Heart right ventricle (tissue), 16 donors: ENCODE data around the gene PCDHGB5. TPM values are rescaled to one million over a fixed set of nuclear protein-coding genes. Genes with fewer than 3 reads are reported as not detected.
"Not testable (repeated sequence)": the region's sequence is repeated elsewhere in the genome, so short reads cannot be mapped to it uniquely, and the experiment has no call there.

Source experiments
- ATAC-seq, 8 donors: fragments of 200-7000 bp; cut with Tn5 transposase; one replicate each; pipeline ENCODE4 v1.9.1; 2020; ENCODE audit warnings: mild to moderate bottlenecking in 8 of 8, moderate library complexity in 8 of 8, moderate number of reproducible peaks in 1 of 8
- DNase-seq, 2 donors: peaks; one replicate each; pipeline ENCODE4 v3.0.0-alpha.2; 2020
- H3K27ac ChIP-seq, 10 donors: fragments of 200-600 bp; sonication (generic) in 2 of 10; one replicate each; pipeline versions ENCODE4 v1.5.0 to v1.8.0; 2020 to 2022; ENCODE audit warnings: mild to moderate bottlenecking in 3 of 10
- H3K27me3 ChIP-seq, 7 donors: fragments of 200-600 bp; one replicate each; pipeline ENCODE4 v1.8.0; 2021 to 2022; ENCODE audit warnings: mild to moderate bottlenecking in 2 of 7
- H3K36me3 ChIP-seq, 9 donors: fragments of 200-600 bp; sonication (generic) in 1 of 9; one replicate each; pipeline versions ENCODE4 v1.5.0 to v1.8.0; 2020 to 2022; ENCODE audit warnings: mild to moderate bottlenecking in 2 of 9
- H3K4me1 ChIP-seq, 9 donors: fragments of 200-600 bp; sonication (generic) in 1 of 9; one replicate each; pipeline versions ENCODE4 v1.5.0 to v1.8.0; 2020 to 2022; ENCODE audit warnings: mild to moderate bottlenecking in 4 of 9
- H3K4me3 ChIP-seq, 10 donors: fragments of 200-600 bp; sonication (generic) in 2 of 10; one replicate each; pipeline versions ENCODE4 v1.5.0 to v1.8.0; 2020 to 2022; ENCODE audit warnings: mild to moderate bottlenecking in 7 of 10, moderate library complexity in 2 of 10
- H3K9me3 ChIP-seq, 11 donors: fragments of 200-600 bp in 10 of 11; sonication (generic) in 2 of 11; one replicate each; pipeline versions ENCODE4 v1.5.0 to v1.8.0; 2013 to 2022; ENCODE audit warnings: mild to moderate bottlenecking in 2 of 11, control low read depth in 1 of 11, moderate library complexity in 1 of 11
- CTCF ChIP-seq, 9 donors: fragments of 200-600 bp; sonication (generic) in 2 of 9; IDR thresholded peaks; one replicate each; pipeline versions ENCODE4 v1.5.0 to v1.8.0; 2021 to 2022; ENCODE audit warnings: antibody characterized with exemption in 9 of 9, mild to moderate bottlenecking in 5 of 9, moderate library complexity in 1 of 9
- WGBS, 2 donors: extraction: QIAGEN DNeasy Blood & Tissue Kit; methylation state at CpG; one replicate each; pipeline ENCODE4 v1.1.7; 2013; ENCODE audit warnings: inconsistent platforms in 1 of 2; 5-methylcytosine and 5-hydroxymethylcytosine counted together
- intact Hi-C, 10 donors: fragments of 100-400 bp; cut with DNase I; formaldehyde crosslinking; loops; one replicate each; pipeline versions ENCODE4 v1.11.1 to v1.14.2; 2022
- polyA plus RNA-seq, 2 donors: library from polyadenylated mRNA; stranded (reverse); fragments of 200-250 nt; gene quantifications; one replicate each; pipeline ENCODE4 v1.2.3, GENCODE V29; 2013
- total RNA-seq, 10 donors: library from RNA; stranded (reverse); fragmentation: NEBNext Ultra II Directional in 3 of 10; extraction: Animal tissue kit (Norgen Biotek cat#: 25700) in 3 of 10; gene quantifications; one replicate each; pipeline versions ENCODE4 v1.2.1 to v1.2.4, GENCODE V29; 2021 to 2023
- donor health status: Arrhythmogenic right ventricular cardiomyopathy.
- donor health status: ischemic (EF 13 %, LVEDD 7.1; RV severe dilation, severe dysfunction).
- donor health status: healthy with polysubstance abuse.
- donor health status: DM: no; HTN: yes; CAD: no.
- donor health status: DM: no; HTN: no; CAD: no.
- donor health status: ischemic (EF 25% LVEDD 6.9; RV normal size, moderate dysfunction).
- donor health status: ischemic (EF 25% LVEDD 5.7; RV mildly dilated, moderate dysfunction).
- donor health status: healthy.
- donor health status: DM: yes; HTN: yes; CAD: no.
- donor health status: Ischemic cardiomyopathy.
- donor health status: ischemic (EF 35%, LVEDD 5.7; RV mildly dilated, moderate dysfunction).
- donor health status: nonischemic (EF 11% LVEDD 7.7; RV severe dilation, severe dysfunction).
- donor health status: DM: yes; HTN: yes; CAD: no.
- donor health status: PGD.
- donor health status: ischemic (EF 29% LVEDD 5.4; RV normal size, mild dysfunction).
- donor health status: nonischemic (EF 23%, LVEDD 6.1; RV moderate dilation, normal function).

The PCDHGB5 gene
- total and polyA plus RNA-seq, 12 donors, result 1.6 to 12.1 (median 8.2) TPM

GRCh38 chr5:141412854-141413539 lies 15.2 kb downstream of the PCDHGB5 start, which contains the start of gene PCDHGA10:
Gene PCDHGA10 (plus strand): TSS chr5:141412987. CDS start chr5:141413176, 189 bp downstream.
- Histone ChIP-seq H3K27ac (peak within 1 kb of the TSS in 4 of 10 donors; percentile 1 to 24 (median 8)), H3K27me3 (peaks cover 0 to 96% (median 0%) of the 10 kb centered on the region in 7 donors), H3K36me3 (peaks cover 0 to 62% (median 0%) of the 10 kb centered on the region in 9 donors), H3K9me3 (peaks cover 0 to 100% (median 46%) of the 10 kb centered on the region in 11 donors), H3K4me1 (peaks cover 0 to 19% (median 0%) of the 10 kb centered on the region in 9 donors), H3K4me3 (peak within 1 kb of the TSS in 9 of 10 donors; percentile 5 to 48 (median 34))
- DNase-seq (no peak), ATAC-seq (peak in 6 of 8 donors; percentile 55 to 65 (median 60))
- WGBS, 2 donors, result 27 to 36% methylated on average over 31 of the region's 31 CpGs
- intact Hi-C loops, result loop anchor here in 4 of 10 donors (5.0 to 10.0 kb wide), 4 partner anchors 112 to 198 kb away; partner anchors contain the start of gene PCDHB13 (in 1 of the 4)
- peak; percentile 18 to 59 (median 52) for TF ChIP-seq CTCF (IDR thresholded peaks at IDR 0.05)

GRCh38 chr5:141413540-141414069 lies 15.9 kb downstream of the PCDHGB5 start:
- peak overlapping the region in 1 of 10 donors; percentile 1 for H3K27ac ChIP-seq
- intact Hi-C loops, result loop anchor here in 4 of 10 donors (5.0 to 10.0 kb wide), 4 partner anchors 111 to 199 kb away; partner anchors contain the start of gene PCDHB13 (in 1 of the 4)
- DNase-seq (no peak), ATAC-seq (peak in 4 of 8 donors; percentile 12 to 57 (median 24))
- peaks cover 0 to 100% (median 45%) of the 10 kb centered on the region in 11 donors for H3K9me3 ChIP-seq
- H3K36me3 ChIP-seq, result peaks cover 0 to 56% (median 0%) of the 10 kb centered on the region in 9 donors
- peaks cover 0 to 96% (median 0%) of the 10 kb centered on the region in 7 donors for H3K27me3 ChIP-seq
- TF ChIP-seq CTCF (IDR thresholded peaks at IDR 0.05), result no peak
- H3K4me3 ChIP-seq, result peak overlapping the region in 8 of 10 donors; percentile 9 to 48 (median 36)
- WGBS, 2 donors, result 23 to 26% methylated on average over 25 of the region's 25 CpGs
- peaks cover 0 to 25% (median 5%) of the 10 kb centered on the region in 9 donors for H3K4me1 ChIP-seq

GRCh38 chr5:141414548-141415274 lies 17.0 kb downstream of the PCDHGB5 start:
- not testable (repeated sequence) for H3K4me3 ChIP-seq, DNase-seq, H3K27ac ChIP-seq, ATAC-seq
- intact Hi-C loops, result loop anchor here in 8 of 10 donors (5.0 to 10.0 kb wide), 7 partner anchors 108 to 200 kb away; partner anchors contain the start of gene PCDHB13 (in 1 of the 8)
- Histone ChIP-seq H3K27me3 (peaks cover 0 to 96% (median 0%) of the 10 kb centered on the region in 7 donors), H3K36me3 (peaks cover 0 to 56% (median 0%) of the 10 kb centered on the region in 9 donors), H3K4me1 (peaks cover 0 to 25% (median 5%) of the 10 kb centered on the region in 9 donors), H3K9me3 (peaks cover 0 to 100% (median 45%) of the 10 kb centered on the region in 11 donors)
- WGBS, 2 donors, result 45 to 58% methylated on average over 41 to 46 of the region's 46 CpGs

- intact Hi-C loops, result loop anchor here in 8 of 10 donors (5.0 to 10.0 kb wide), 7 partner anchors 107 to 200 kb away; partner anchors contain the start of gene PCDHB13 (in 1 of the 8)
- not testable (repeated sequence) for H3K27ac ChIP-seq, DNase-seq, H3K4me3 ChIP-seq, ATAC-seq
- 43 to 45% methylated on average over 24 of the region's 24 CpGs for WGBS, 2 donors
- Histone ChIP-seq H3K4me1 (peaks cover 0 to 25% (median 5%) of the 10 kb centered on the region in 9 donors), H3K27me3 (peaks cover 0 to 96% (median 0%) of the 10 kb centered on the region in 7 donors), H3K9me3 (peaks cover 0 to 100% (median 45%) of the 10 kb centered on the region in 11 donors), H3K36me3 (peaks cover 0 to 53% (median 0%) of the 10 kb centered on the region in 9 donors)
These were observed 17.5 kb downstream of the PCDHGB5 start for GRCh38 chr5:141415275-141415618.
